Measurements from ENCODE around the gene HTR3D.
"Not testable (repeated sequence)": the region's sequence is repeated elsewhere in the genome, so short reads cannot be mapped to it uniquely, and the experiment has no call there.

Gene HTR3D, protein sequence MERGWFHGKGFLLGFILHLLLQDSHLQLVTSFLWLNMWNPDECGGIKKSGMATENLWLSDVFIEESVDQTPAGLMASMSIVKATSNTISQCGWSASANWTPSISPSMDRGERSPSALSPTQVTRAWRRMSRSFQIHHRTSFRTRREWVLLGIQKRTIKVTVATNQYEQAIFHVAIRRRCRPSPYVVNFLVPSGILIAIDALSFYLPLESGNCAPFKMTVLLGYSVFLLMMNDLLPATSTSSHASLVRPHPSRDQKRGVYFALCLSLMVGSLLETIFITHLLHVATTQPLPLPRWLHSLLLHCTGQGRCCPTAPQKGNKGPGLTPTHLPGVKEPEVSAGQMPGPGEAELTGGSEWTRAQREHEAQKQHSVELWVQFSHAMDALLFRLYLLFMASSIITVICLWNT

GRCh38 chr3:184031187-184031792 lies at the start of gene HTR3D:
HTR3D (plus strand) TSS chr3:184031742; CDS start chr3:184031742, 0 bp downstream.
- DNase-seq, result no peak

- no peak for DNase-seq
Measured at GRCh38 chr3:183981990-183982644, 49.4 kb upstream of the HTR3D start.

- DNase-seq, result no peak
Measured at GRCh38 chr3:183984127-183984740, 47.3 kb upstream of the HTR3D start.

- no peak for DNase-seq
Measured at GRCh38 chr3:183984749-183985729, 46.5 kb upstream of the HTR3D start.

DNA sequence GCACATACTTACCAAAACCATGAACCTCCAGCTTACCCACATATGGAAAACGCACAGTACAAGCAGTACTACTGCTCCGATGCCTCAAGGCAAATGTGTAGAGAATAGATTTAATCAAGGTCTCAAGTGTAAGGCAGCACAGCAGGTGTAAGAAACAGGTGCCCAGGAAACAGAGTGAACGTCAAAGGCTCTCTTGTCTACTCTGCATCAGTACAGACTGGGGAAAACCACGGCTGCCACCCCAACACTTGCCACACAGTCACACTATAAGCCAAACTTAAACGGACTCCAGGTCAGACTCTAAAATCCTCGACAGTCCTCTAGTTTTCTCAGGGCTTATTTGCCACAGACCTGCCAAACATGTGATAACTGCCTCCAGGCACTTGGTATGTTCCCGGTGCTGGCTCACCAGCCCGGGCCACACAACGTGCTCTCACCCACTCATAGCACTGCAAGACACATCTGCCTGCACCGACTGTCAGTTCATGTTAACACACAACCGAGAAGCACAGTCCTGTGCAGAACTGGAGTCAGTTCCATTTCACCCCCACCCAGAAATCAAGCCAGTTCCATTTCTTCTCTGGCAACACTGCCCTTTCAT lies 44.4 kb upstream of the HTR3D start:
- no peak for DNase-seq

DNA sequence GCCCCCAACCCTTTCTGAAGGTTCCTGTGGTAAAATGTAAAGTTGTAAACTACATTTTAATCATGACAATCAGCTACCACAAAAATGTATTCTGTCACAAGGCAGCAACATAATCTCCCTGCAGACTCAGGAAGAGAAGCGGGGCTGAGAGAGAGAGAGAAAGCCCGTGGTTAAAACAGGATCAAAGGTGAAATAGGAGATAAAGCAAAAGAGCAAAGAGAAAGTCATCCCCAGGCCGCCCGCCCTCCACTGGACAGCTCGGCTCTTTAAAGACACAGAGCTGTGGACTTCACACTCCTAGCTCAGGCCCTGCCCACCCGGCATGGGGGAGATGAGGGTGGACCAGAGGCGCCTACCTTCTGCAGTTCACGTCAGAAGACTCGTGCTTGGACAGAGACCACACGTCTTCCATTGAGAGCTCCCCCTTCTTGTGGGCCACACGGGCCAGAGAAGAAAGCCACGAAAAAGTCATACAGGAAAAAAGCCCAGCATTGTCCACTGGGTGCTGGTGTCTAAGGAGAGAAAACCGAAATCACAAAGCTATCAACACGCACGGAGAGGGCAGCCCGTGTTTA lies 43.2 kb upstream of the HTR3D start:
- no peak for DNase-seq

DNA sequence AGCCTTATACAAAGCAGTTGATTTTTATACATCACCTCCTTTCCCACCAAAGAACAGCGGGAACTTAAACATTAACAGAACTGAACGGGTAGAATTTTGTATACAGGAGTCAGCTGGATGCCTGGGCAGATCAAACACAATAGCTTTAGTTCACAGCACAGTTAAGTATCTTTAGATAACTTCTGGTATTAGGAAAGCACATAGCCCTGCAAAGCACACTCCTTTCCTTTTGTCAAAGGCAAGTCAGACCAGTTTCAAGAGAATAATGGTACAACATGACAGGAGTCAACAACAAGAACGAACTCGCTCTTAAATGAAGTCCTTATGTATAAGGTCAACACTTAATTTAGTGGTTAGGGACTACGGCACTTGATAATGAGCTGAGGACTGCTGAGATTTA lies 40.1 kb upstream of the HTR3D start:
- no peak for DNase-seq

GRCh38 chr3:184001761-184002160 lies 29.8 kb upstream of the HTR3D start:
- DNase-seq, result no peak

DNA sequence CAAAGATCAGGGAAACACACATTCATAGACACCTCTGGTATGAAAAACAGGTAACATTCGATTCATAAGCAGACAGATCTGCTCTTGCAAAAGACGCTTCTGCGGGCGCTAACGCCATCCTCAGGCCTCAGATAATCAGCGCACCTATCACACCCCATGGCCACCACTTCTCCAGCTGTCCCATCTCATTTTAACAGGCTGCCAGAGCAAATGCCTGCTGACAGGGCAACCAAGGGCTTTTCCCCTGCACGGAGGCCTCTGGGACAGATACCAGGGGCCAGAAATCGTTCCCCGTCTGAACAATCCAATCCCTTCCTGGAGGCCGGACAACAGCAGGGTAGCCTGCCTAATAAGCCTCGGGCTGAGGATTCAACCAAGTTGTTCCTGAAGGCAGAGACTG lies 29.1 kb upstream of the HTR3D start:
- DNase-seq, result no peak

- DNase-seq, result no peak
Measured at GRCh38 chr3:184003187-184003967, 28.2 kb upstream of the HTR3D start.

GRCh38 chr3:184004476-184004875 lies 27.1 kb upstream of the HTR3D start:
- no peak for DNase-seq

GRCh38 chr3:184005941-184006507 lies 25.5 kb upstream of the HTR3D start:
- no peak for DNase-seq

DNA sequence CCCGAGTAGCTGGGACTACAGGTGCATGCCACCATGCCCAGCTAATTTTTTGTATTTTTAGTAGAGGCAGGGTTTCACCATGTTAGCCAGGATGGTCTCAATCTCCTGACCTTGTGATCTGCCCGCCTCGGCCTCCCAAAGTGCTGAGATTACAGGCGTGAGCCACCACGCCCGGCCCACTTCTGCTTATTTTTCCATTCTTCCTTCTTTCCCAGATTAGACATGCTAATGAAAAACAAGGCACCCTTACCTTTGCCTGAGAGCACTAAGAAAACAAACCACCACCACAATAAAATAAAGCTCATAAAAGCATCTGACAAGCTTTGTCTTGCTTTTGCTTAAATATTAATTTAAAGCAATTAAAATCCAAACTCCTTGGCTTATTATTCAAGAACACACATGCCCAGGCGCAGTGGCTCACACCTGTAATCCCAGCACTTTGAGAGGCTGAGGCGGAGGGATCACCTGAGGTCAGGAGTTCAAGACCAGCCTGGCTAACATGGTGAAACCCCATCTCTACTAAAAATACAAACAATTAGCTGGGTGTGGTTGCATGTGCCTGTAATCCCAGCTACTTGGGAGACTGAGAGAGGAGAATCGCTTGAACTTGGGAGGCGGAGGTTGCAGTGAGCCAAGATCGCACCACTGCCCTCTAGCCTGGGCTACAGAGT lies 24.3 kb upstream of the HTR3D start:
- not testable (repeated sequence) for DNase-seq

GRCh38 chr3:184008161-184008560 lies 23.4 kb upstream of the HTR3D start:
- no peak for DNase-seq

GRCh38 chr3:184011230-184011876 lies 20.2 kb upstream of the HTR3D start:
- no peak for DNase-seq

DNA sequence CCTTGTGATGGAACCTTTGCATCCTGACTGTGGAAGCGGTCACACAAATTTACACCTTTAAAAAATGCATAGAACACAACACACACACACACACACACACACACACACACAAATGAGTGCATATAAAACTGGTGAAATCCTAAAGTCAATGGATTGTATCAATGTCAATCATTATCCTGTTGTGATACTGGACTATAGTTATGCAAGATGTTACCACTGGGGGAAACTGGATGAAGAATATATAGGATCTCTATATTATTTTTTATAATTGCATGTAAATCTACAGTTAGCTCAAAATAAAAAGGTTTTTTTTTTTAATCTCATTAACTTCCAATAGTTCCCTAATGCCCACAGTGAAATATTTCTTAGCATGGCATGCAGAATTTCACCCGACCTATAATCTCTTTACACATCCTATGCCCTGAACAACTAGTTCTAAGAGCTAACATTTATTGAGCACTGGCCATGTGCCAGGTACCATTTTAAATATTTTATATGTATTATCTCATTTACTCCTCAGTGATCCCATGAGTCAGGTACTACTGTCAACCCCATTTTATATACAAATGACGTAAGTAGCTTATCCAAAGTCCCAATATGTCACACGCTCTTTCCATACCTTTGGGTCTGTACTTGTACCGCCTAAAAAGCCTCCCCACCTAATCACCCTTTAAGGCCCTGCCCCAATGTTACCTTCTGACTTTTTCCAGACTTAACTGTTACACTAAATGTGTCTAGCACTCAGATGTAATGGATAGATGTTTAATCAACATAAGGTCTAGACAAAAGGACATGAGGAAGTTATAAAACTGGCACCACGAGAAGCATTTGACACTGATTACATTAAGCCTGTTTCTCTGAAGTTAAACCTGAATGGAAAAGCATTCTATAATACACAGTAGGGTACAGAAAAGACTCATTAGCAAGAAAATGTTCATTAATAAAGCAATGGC lies 19.3 kb upstream of the HTR3D start:
- DNase-seq, result no peak

GRCh38 chr3:184015381-184016019 lies 16.0 kb upstream of the HTR3D start:
- DNase-seq, result no peak
